Stromal cell of bone marrow (primary cell): ENCODE data around the gene SMAD6.

ENCODE experiments used
- DNase-seq: peaks from one replicate; pipeline ENCODE4 v3.0.0-alpha.2; 2012; ENCODE audit warnings: low read depth

Gene SMAD6

GRCh38 chr15:66702035-66702786 is at the start of gene SMAD6:
TSS of gene SMAD6 (plus strand) at chr15:66702236. CDS start at chr15:66703259, 1,023 bp downstream.
- peak; percentile 98 for DNase-seq

- DNase-seq: no peak
Observed at GRCh38 chr15:66652806-66653205, 49.2 kb upstream of the SMAD6 start.

GRCh38 chr15:66653398-66653797 is 48.6 kb upstream of the SMAD6 start:
- no peak for DNase-seq

- no peak for DNase-seq
Observed at GRCh38 chr15:66653852-66654251, 48.2 kb upstream of the SMAD6 start.

GRCh38 chr15:66654361-66654738 is 47.7 kb upstream of the SMAD6 start:
- no peak for DNase-seq

GRCh38 chr15:66654739-66655375 is 47.2 kb upstream of the SMAD6 start:
- no peak for DNase-seq

- DNase-seq: no peak
Observed at GRCh38 chr15:66655511-66655910, 46.5 kb upstream of the SMAD6 start.

GRCh38 chr15:66655997-66656396 is 46.0 kb upstream of the SMAD6 start:
- DNase-seq: no peak

GRCh38 chr15:66657185-66658020 is 44.6 kb upstream of the SMAD6 start:
- no peak for DNase-seq

- no peak for DNase-seq
Observed at GRCh38 chr15:66658044-66658443, 44.0 kb upstream of the SMAD6 start.

- DNase-seq: no peak
Observed at GRCh38 chr15:66658855-66659254, 43.2 kb upstream of the SMAD6 start.

- no peak for DNase-seq
Observed at GRCh38 chr15:66659384-66659783, 42.7 kb upstream of the SMAD6 start.

GRCh38 chr15:66661432-66662096 is 40.5 kb upstream of the SMAD6 start:
- DNase-seq: no peak

GRCh38 chr15:66662522-66662921 is 39.5 kb upstream of the SMAD6 start:
- DNase-seq: no peak

- DNase-seq: no peak
Observed at GRCh38 chr15:66663664-66664063, 38.4 kb upstream of the SMAD6 start.

GRCh38 chr15:66670175-66670574 is 31.9 kb upstream of the SMAD6 start:
- no peak for DNase-seq

GRCh38 chr15:66670762-66671580 is 31.1 kb upstream of the SMAD6 start:
- no peak for DNase-seq

GRCh38 chr15:66672867-66673266 is 29.2 kb upstream of the SMAD6 start:
- DNase-seq: no peak

GRCh38 chr15:66673410-66674322 is 28.4 kb upstream of the SMAD6 start:
- no peak for DNase-seq

GRCh38 chr15:66674756-66675155 is 27.3 kb upstream of the SMAD6 start:
- no peak for DNase-seq
